HG02678 (cell line): ENCODE measurements around the gene SMARCD3.

Source experiments
- ATAC-seq: cut with Tn5 transposase; IDR thresholded peaks from one replicate; pipeline ENCODE4 v1.9.1; 2021; ENCODE audit warnings: mild to moderate bottlenecking, moderate library complexity; ENCODE audit not compliant: unreplicated experiment

Gene SMARCD3

GRCh38 chr7:151273651-151274390, 25.3 kb upstream of the SMARCD3 start:
- no peak for ATAC-seq

GRCh38 chr7:151272877-151273276, 24.4 kb upstream of the SMARCD3 start:
- no peak for ATAC-seq

GRCh38 chr7:151272405-151272804, 23.9 kb upstream of the SMARCD3 start:
- no peak for ATAC-seq

GRCh38 chr7:151271699-151272355, 23.3 kb upstream of the SMARCD3 start:
- no peak for ATAC-seq

GRCh38 chr7:151269511-151269910, 21.0 kb upstream of the SMARCD3 start:
- ATAC-seq, result no peak

GRCh38 chr7:151265351-151265931, 16.9 kb upstream of the SMARCD3 start:
- no peak for ATAC-seq

GRCh38 chr7:151264615-151265014, 16.1 kb upstream of the SMARCD3 start:
- ATAC-seq, result no peak

GRCh38 chr7:151261529-151261928, 13.0 kb upstream of the SMARCD3 start:
- ATAC-seq, result no peak

- no peak for ATAC-seq
Observed at GRCh38 chr7:151260883-151261282, 12.4 kb upstream of the SMARCD3 start.

- ATAC-seq, result no peak
Observed at GRCh38 chr7:151260471-151260870, 12.0 kb upstream of the SMARCD3 start.

GRCh38 chr7:151257990-151258389, 9.5 kb upstream of the SMARCD3 start:
- no peak for ATAC-seq

- no peak for ATAC-seq
Observed at GRCh38 chr7:151256410-151257045, 8.0 kb upstream of the SMARCD3 start.

- ATAC-seq, result no peak
Observed at GRCh38 chr7:151255390-151255789, 6.9 kb upstream of the SMARCD3 start.

- ATAC-seq, result no peak
Observed at GRCh38 chr7:151254851-151255250, 6.4 kb upstream of the SMARCD3 start.

- no peak for ATAC-seq
Observed at GRCh38 chr7:151254316-151254715, 5.8 kb upstream of the SMARCD3 start.

- ATAC-seq, result no peak
Observed at GRCh38 chr7:151252961-151253711, 4.6 kb upstream of the SMARCD3 start.

- ATAC-seq, result no peak
Observed at GRCh38 chr7:151252561-151252835, 4.0 kb upstream of the SMARCD3 start.

- no peak for ATAC-seq
Observed at GRCh38 chr7:151251689-151252560, 3.4 kb upstream of the SMARCD3 start.

GRCh38 chr7:151251328-151251688, 2.8 kb upstream of the SMARCD3 start:
- ATAC-seq, result no peak
